ENCODE data around the gene STIM1. TPM values are rescaled to one million over a fixed set of nuclear protein-coding genes. Genes with fewer than 3 reads are reported as not detected.
A peak's percentile ranks its signal among the peaks of the same experiment; 100 is the strongest.
"Not testable (repeated sequence)": the region's sequence is repeated elsewhere in the genome, so short reads cannot be mapped to it uniquely, and the experiment has no call there.

The STIM1 gene
- total RNA-seq, 2 experiments from 2014 or later, result 55.9 to 61.1 TPM

- Mint-ChIP-seq H3K9me3 (no peaks in the 10 kb centered on the region), H3K36me3 (peaks cover 72% of the 10 kb centered on the region), H3K27me3 (no peaks in the 10 kb centered on the region), H3K4me1 (ENCODE audit: low read depth) (no peaks in the 10 kb centered on the region), H3K27ac (no peak overlapping the region), H3K4me3 (no peak overlapping the region)
- intact Hi-C loops (cut with micrococcal nuclease), result no loop called here
- POLR2A ChIA-PET, result no interaction called here
- DNase-seq, result no peak
- CTCF ChIA-PET, result no interaction called here
Observed at GRCh38 chr11:4127357-4127756, 271.9 kb downstream of the STIM1 start.

GRCh38 chr11:4130219-4130618, 274.8 kb downstream of the STIM1 start:
- CTCF ChIA-PET; H3K27me3 Mint-ChIP-seq; H3K4me3 Mint-ChIP-seq; H3K9me3 Mint-ChIP-seq; H3K4me1 Mint-ChIP-seq (ENCODE audit: low read depth); DNase-seq; intact Hi-C loops (cut with micrococcal nuclease); POLR2A ChIA-PET: not testable (repeated sequence)
- H3K36me3 Mint-ChIP-seq, result peaks cover 67% of the 10 kb centered on the region
- peak overlapping the region; percentile 11 for H3K27ac Mint-ChIP-seq

GRCh38 chr11:4134806-4135205, 279.3 kb downstream of the STIM1 start:
- no peak for DNase-seq
- Mint-ChIP-seq H3K36me3 (peaks cover 64% of the 10 kb centered on the region), H3K4me1 (ENCODE audit: low read depth) (no peaks in the 10 kb centered on the region), H3K27me3 (no peaks in the 10 kb centered on the region), H3K9me3 (peaks cover 12% of the 10 kb centered on the region), H3K4me3 (no peak overlapping the region), H3K27ac (no peak overlapping the region)
- POLR2A ChIA-PET, result no interaction called here
- CTCF ChIA-PET, result no interaction called here
- intact Hi-C loops (cut with micrococcal nuclease), result no loop called here

- POLR2A ChIA-PET, result no interaction called here
- Mint-ChIP-seq H3K4me3 (no peak overlapping the region), H3K36me3 (peaks cover 77% of the 10 kb centered on the region), H3K27ac (no peak overlapping the region), H3K9me3 (peaks cover 25% of the 10 kb centered on the region), H3K4me1 (ENCODE audit: low read depth) (no peaks in the 10 kb centered on the region), H3K27me3 (no peaks in the 10 kb centered on the region)
- no peak for DNase-seq
- CTCF ChIA-PET, result no interaction called here
- intact Hi-C loops (cut with micrococcal nuclease), result no loop called here
Observed at GRCh38 chr11:4138497-4138896, 283.0 kb downstream of the STIM1 start.

- Mint-ChIP-seq H3K9me3 (peaks cover 25% of the 10 kb centered on the region), H3K4me1 (ENCODE audit: low read depth) (no peaks in the 10 kb centered on the region), H3K4me3 (no peak overlapping the region), H3K27ac (no peak overlapping the region), H3K27me3 (no peaks in the 10 kb centered on the region), H3K36me3 (peaks cover 67% of the 10 kb centered on the region)
- CTCF ChIA-PET, result no interaction called here
- POLR2A ChIA-PET, result interaction anchor here (0.6 kb wide), 1 partner anchor 253 kb away, joined by 4 read pairs; no protein-coding TSS in a partner anchor
- intact Hi-C loops (cut with micrococcal nuclease), result no loop called here
- no peak for DNase-seq
Observed at GRCh38 chr11:4140067-4140636, 284.7 kb downstream of the STIM1 start.

Other genes starting within 250 kb of the STIM1 start
- not detected for gene ART5, start 213.7 kb upstream of the STIM1 start, total RNA-seq
- gene ART1, start 210.5 kb upstream of the STIM1 start, total RNA-seq, result not detected
- 1 to 10 TPM in 1 of 2 experiments, under 1 TPM in 1; 0.57 to 1.0 TPM for gene CHRNA10, start 184.3 kb upstream of the STIM1 start, total RNA-seq
- 100 to 1,000 TPM in 1 of 2 experiments, 10 to 100 TPM in 1; 90.6 to 104 TPM for gene NUP98, start 58.1 kb upstream of the STIM1 start, total RNA-seq
- gene PGAP2, start 47.1 kb upstream of the STIM1 start, total RNA-seq, result 10 to 100 TPM; 27.4 to 30.2 TPM
- 100 to 1,000 TPM; 181 to 186 TPM for gene RHOG, start 14.7 kb upstream of the STIM1 start, total RNA-seq
- gene RRM1, start 239.1 kb downstream of the STIM1 start, total RNA-seq, result 100 to 1,000 TPM; 201 to 203 TPM

All from activated CD4-positive, alpha-beta memory T cell treated with anti-CD3 and anti-CD28 coated beads for 36 hours (primary cell).